ENCODE measurements around the gene KIAA0040. TPM values are rescaled to one million over a fixed set of nuclear protein-coding genes. Genes with fewer than 3 reads are reported as not detected.

KIAA0040 gene
- total and polyA plus RNA-seq, 10 of the 15 experiments (the other 5 are each of a cell fraction or from before 2014, with no cell fraction given), result 7.6 to 47.7 (median 23.5) TPM

DNA sequence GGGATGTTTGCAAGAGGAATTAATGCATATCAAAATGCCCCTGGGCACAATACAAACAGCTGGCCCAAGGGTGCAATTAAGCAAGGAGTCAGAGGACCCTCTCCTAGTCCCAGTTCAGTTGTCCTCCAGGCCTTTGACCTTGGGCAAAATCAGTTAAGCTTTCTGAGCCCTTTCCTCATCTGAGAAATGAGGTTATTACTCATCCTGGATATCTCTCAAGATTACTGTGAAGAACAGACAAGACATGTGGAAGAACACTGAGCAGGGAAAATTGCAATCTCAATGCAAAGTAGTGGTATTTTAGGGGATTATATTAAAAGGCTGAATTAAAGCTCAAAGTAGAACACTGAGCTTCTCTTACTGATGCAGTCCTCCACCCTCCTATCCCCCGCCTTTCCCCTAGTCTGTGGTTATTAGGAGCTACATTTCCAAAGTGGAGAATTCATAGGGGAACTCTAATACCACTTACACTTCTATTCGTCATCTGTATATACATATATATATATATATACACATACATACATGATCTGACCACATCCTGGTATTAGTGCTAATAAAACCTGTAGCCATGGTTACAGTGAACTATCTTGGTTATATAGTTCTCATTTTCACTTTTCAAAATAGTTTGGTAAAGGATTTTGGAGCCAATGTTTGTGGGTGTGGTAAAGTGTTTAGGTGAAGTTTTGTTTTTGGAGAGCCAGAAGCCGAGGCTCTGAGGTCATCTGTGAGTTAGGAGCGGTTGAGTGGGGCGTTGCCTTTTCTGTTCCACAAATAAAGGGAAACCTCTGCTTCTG lies 18.1 kb downstream of the KIAA0040 start:
- WGBS (ENCODE audit: insufficient coverage, insufficient replicate concordance, low lambda C conversion rate, missing lambda C conversion rate), result 47% methylated on average over 5 of the region's 5 CpGs
- ChIA-PET RAD21 (ENCODE audit: unreplicated experiment) (interaction anchor here (0.8 to 2.1 kb wide), 9 partner anchors 9 to 131 kb away, joined by 3 to 6 read pairs (median 3); partner anchors contain the start of gene KIAA0040), SMC1A (ENCODE audit: uncharacterized antibody, unreplicated experiment) (interaction anchor here (0.6 to 2.4 kb wide), 13 partner anchors 9 to 144 kb away, joined by 3 to 18 read pairs (median 5); no protein-coding TSS in a partner anchor), CTCF (interaction anchor here (0.6 to 6.1 kb wide), 13 partner anchors 15 to 164 kb away, joined by 3 to 39 read pairs (median 3); no protein-coding TSS in a partner anchor), POLR2A (interaction anchor here (0.8 to 1.6 kb wide), 3 partner anchors 9 to 23 kb away, joined by 3 to 4 read pairs (median 3); no protein-coding TSS in a partner anchor)
- Histone ChIP-seq H3K4me2 (ENCODE audit: control insufficient read depth, insufficient read depth) (peak overlapping the region; percentile 26), H3K27ac (ENCODE audit: control insufficient read depth, insufficient read depth) (no peak overlapping the region; the same call in 1 of the 2 replicates), H3K27me3 (replicated peaks in 1 of 2; ENCODE audit: control insufficient read depth in 2 of 2, insufficient read depth in 2 of 2, low read length in 1 of 2) (no peaks in the 10 kb centered on the region), H3K9ac (ENCODE audit: control insufficient read depth, insufficient read depth, low read length) (no peak overlapping the region), H2AFZ (ENCODE audit: control insufficient read depth, low read depth, low read length) (no peak overlapping the region), H4K20me1 (ENCODE audit: control insufficient read depth, insufficient read depth) (no peaks in the 10 kb centered on the region), H3K79me2 (ENCODE audit: control insufficient read depth, insufficient read depth, low read length) (no peaks in the 10 kb centered on the region; the same call in 1 of the 2 replicates), H3K4me3 (no peak overlapping the region; the same call in 1 of the 2 replicates), H3K36me3 (ENCODE audit: control insufficient read depth in 2 of 2, insufficient read depth in 2 of 2, low read length in 1 of 2) (peaks cover 1 to 16% of the 10 kb centered on the region in 2 experiments), H3K4me1 (ENCODE audit: control insufficient read depth, insufficient read depth, low read length) (peaks cover 10% of the 10 kb centered on the region; the same call in 1 of the 2 replicates), H3K9me3 (replicated peaks; ENCODE audit: control insufficient read depth, insufficient read depth, low read length) (no peaks in the 10 kb centered on the region; the same call in 2 of the 3 replicates)
- no TSS peak for BruUV-seq (replicated peaks)
- DNase-seq (ENCODE audit: low read depth, low spot score) (no peak), FAIRE-seq (no peak), ATAC-seq (peak; percentile 87)
- peak; percentile 51; the same call in 1 of the 2 replicates for TF ChIP-seq ATF7 (IDR thresholded peaks at IDR 0.05; ENCODE audit: low read depth)
- no peak for TF ChIP-seq GABPA (IDR thresholded peaks at IDR 0.05; ENCODE audit: low read depth)
- peak; percentile 93 for TF ChIP-seq BMI1 (IDR thresholded peaks at IDR 0.05; ENCODE audit: borderline replicate concordance)
- TF ChIP-seq RUNX3 (IDR thresholded peaks at IDR 0.05; ENCODE audit: low read length), result peak; percentile 36; the same call in 1 of the 2 replicates
- TF ChIP-seq, protein P1, sequence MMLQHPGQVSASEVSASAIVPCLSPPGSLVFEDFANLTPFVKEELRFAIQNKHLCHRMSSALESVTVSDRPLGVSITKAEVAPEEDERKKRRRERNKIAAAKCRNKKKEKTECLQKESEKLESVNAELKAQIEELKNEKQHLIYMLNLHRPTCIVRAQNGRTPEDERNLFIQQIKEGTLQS (IDR thresholded peaks at IDR 0.05; ENCODE audit: borderline replicate concordance, extremely low read depth, low read depth, low read length), result no peak
- TF ChIP-seq, protein P2, sequence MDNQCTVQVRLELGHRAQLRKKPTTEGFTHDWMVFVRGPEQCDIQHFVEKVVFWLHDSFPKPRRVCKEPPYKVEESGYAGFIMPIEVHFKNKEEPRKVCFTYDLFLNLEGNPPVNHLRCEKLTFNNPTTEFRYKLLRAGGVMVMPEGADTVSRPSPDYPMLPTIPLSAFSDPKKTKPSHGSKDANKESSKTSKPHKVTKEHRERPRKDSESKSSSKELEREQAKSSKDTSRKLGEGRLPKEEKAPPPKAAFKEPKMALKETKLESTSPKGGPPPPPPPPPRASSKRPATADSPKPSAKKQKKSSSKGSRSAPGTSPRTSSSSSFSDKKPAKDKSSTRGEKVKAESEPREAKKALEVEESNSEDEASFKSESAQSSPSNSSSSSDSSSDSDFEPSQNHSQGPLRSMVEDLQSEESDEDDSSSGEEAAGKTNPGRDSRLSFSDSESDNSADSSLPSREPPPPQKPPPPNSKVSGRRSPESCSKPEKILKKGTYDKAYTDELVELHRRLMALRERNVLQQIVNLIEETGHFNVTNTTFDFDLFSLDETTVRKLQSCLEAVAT (IDR thresholded peaks at IDR 0.05), result 0 out of 2 replicates have a peak, but pooled peaks have one; percentile 32
- TF ChIP-seq NFYB (IDR thresholded peaks at IDR 0.05; ENCODE audit: insufficient read depth, low read depth, low read length), result no peak
- TF ChIP-seq MTA2 (IDR thresholded peaks at IDR 0.05; ENCODE audit: low read depth), result peak; percentile 29; the same call in 1 of the 2 replicates
- TF ChIP-seq, protein P3, sequence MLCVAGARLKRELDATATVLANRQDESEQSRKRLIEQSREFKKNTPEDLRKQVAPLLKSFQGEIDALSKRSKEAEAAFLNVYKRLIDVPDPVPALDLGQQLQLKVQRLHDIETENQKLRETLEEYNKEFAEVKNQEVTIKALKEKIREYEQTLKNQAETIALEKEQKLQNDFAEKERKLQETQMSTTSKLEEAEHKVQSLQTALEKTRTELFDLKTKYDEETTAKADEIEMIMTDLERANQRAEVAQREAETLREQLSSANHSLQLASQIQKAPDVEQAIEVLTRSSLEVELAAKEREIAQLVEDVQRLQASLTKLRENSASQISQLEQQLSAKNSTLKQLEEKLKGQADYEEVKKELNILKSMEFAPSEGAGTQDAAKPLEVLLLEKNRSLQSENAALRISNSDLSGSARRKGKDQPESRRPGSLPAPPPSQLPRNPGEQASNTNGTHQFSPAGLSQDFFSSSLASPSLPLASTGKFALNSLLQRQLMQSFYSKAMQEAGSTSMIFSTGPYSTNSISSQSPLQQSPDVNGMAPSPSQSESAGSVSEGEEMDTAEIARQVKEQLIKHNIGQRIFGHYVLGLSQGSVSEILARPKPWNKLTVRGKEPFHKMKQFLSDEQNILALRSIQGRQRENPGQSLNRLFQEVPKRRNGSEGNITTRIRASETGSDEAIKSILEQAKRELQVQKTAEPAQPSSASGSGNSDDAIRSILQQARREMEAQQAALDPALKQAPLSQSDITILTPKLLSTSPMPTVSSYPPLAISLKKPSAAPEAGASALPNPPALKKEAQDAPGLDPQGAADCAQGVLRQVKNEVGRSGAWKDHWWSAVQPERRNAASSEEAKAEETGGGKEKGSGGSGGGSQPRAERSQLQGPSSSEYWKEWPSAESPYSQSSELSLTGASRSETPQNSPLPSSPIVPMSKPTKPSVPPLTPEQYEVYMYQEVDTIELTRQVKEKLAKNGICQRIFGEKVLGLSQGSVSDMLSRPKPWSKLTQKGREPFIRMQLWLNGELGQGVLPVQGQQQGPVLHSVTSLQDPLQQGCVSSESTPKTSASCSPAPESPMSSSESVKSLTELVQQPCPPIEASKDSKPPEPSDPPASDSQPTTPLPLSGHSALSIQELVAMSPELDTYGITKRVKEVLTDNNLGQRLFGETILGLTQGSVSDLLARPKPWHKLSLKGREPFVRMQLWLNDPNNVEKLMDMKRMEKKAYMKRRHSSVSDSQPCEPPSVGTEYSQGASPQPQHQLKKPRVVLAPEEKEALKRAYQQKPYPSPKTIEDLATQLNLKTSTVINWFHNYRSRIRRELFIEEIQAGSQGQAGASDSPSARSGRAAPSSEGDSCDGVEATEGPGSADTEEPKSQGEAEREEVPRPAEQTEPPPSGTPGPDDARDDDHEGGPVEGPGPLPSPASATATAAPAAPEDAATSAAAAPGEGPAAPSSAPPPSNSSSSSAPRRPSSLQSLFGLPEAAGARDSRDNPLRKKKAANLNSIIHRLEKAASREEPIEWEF (IDR thresholded peaks at IDR 0.05; ENCODE audit: insufficient replicate concordance, low read depth, low read length), result no peak
- no peak for TF ChIP-seq NR2C2 (IDR thresholded peaks at IDR 0.05; ENCODE audit: borderline replicate concordance, control insufficient read depth, insufficient read length, low read depth)
- TF ChIP-seq MEF2A (IDR thresholded peaks at IDR 0.05; ENCODE audit: insufficient read depth, low read depth, low read length), result 0 out of 2 replicates have a peak, but pooled peaks have one; percentile 6
- no peak for TF ChIP-seq SREBF2 (IDR thresholded peaks at IDR 0.05; ENCODE audit: low read length)
- intact Hi-C loops (cut with micrococcal nuclease; ENCODE audit: unreplicated experiment) (no loop called here), in situ Hi-C loops (cut with MboI) (no loop called here)
